Measurements from ENCODE around the gene ERBIN.
"Not testable (repeated sequence)": the region's sequence is repeated elsewhere in the genome, so short reads cannot be mapped to it uniquely, and the experiment has no call there.

The ERBIN gene

GRCh38 chr5:65969539-65970393, 43.4 kb downstream of the ERBIN start:
- H3K27me3 ChIP-seq (ENCODE audit: control insufficient read depth, low read length), result no peaks in the 10 kb centered on the region
- no peaks in the 10 kb centered on the region for H3K9me3 ChIP-seq (ENCODE audit: control insufficient read depth, insufficient read depth, low read length)
- no peak for TF ChIP-seq CTCF (IDR thresholded peaks at IDR 0.05; ENCODE audit: low read depth, low read length, poor library complexity, severe bottlenecking)
- TF ChIP-seq EZH2phosphoT487 (IDR thresholded peaks at IDR 0.05; ENCODE audit: borderline replicate concordance, low read length), result no peak
- H4K20me1 ChIP-seq (ENCODE audit: control insufficient read depth, insufficient read depth, low read depth, low read length), result peaks cover 22% of the 10 kb centered on the region
- peaks cover 30% of the 10 kb centered on the region for H3K4me1 ChIP-seq (ENCODE audit: control insufficient read depth, low read length)
- H3K36me3 ChIP-seq (ENCODE audit: control insufficient read depth, low read length), result peaks cover 24% of the 10 kb centered on the region
- peaks cover 98% of the 10 kb centered on the region for H3K79me2 ChIP-seq (ENCODE audit: control insufficient read depth, low read length)
- no peak overlapping the region for H3K27ac ChIP-seq (ENCODE audit: low read depth, low read length)
- no peaks in the 10 kb centered on the region for H3K9me2 ChIP-seq (replicated peaks; ENCODE audit: control insufficient read depth, low read length)
- H3K4me3 ChIP-seq (ENCODE audit: low read length), result no peak overlapping the region
- peaks cover 7% of the 10 kb centered on the region for H3F3A ChIP-seq (ENCODE audit: control insufficient read depth, insufficient read depth)
- H3K4me2 ChIP-seq (ENCODE audit: low read length), result peak overlapping the region; percentile 5

GRCh38 chr5:65970481-65971367, 44.3 kb downstream of the ERBIN start:
- Histone ChIP-seq H3K27ac (ENCODE audit: low read depth, low read length) (no peak overlapping the region), H3K4me3 (ENCODE audit: low read length) (no peak overlapping the region), H4K20me1 (ENCODE audit: control insufficient read depth, insufficient read depth, low read depth, low read length) (peaks cover 18% of the 10 kb centered on the region), H3K9me2 (replicated peaks; ENCODE audit: control insufficient read depth, low read length) (no peaks in the 10 kb centered on the region), H3K4me2 (ENCODE audit: low read length) (peak overlapping the region; percentile 5; the same call in 1 of the 2 replicates), H3K9me3 (ENCODE audit: control insufficient read depth, insufficient read depth, low read length) (no peaks in the 10 kb centered on the region), H3K79me2 (ENCODE audit: control insufficient read depth, low read length) (peaks cover 98% of the 10 kb centered on the region), H3K27me3 (ENCODE audit: control insufficient read depth, low read length) (no peaks in the 10 kb centered on the region), H3K4me1 (ENCODE audit: control insufficient read depth, low read length) (peaks cover 30% of the 10 kb centered on the region), H3F3A (ENCODE audit: control insufficient read depth, insufficient read depth) (peaks cover 7% of the 10 kb centered on the region), H3K36me3 (ENCODE audit: control insufficient read depth, low read length) (peaks cover 27% of the 10 kb centered on the region)
- TF ChIP-seq EZH2phosphoT487 (IDR thresholded peaks at IDR 0.05; ENCODE audit: borderline replicate concordance, low read length) (no peak), CTCF (IDR thresholded peaks at IDR 0.05; ENCODE audit: low read depth, low read length, poor library complexity, severe bottlenecking) (no peak)

GRCh38 chr5:65971643-65972042, 45.3 kb downstream of the ERBIN start:
- peaks cover 15% of the 10 kb centered on the region for H4K20me1 ChIP-seq (ENCODE audit: control insufficient read depth, insufficient read depth, low read depth, low read length)
- no peak overlapping the region for H3K4me3 ChIP-seq (ENCODE audit: low read length)
- peaks cover 95% of the 10 kb centered on the region for H3K79me2 ChIP-seq (ENCODE audit: control insufficient read depth, low read length)
- peaks cover 7% of the 10 kb centered on the region for H3F3A ChIP-seq (ENCODE audit: control insufficient read depth, insufficient read depth)
- no peaks in the 10 kb centered on the region for H3K27me3 ChIP-seq (ENCODE audit: control insufficient read depth, low read length)
- peaks cover 28% of the 10 kb centered on the region for H3K36me3 ChIP-seq (ENCODE audit: control insufficient read depth, low read length)
- TF ChIP-seq CTCF (IDR thresholded peaks at IDR 0.05; ENCODE audit: low read depth, low read length, poor library complexity, severe bottlenecking) (no peak), EZH2phosphoT487 (IDR thresholded peaks at IDR 0.05; ENCODE audit: borderline replicate concordance, low read length) (no peak)
- no peak overlapping the region for H3K27ac ChIP-seq (ENCODE audit: low read depth, low read length)
- no peak overlapping the region for H3K4me2 ChIP-seq (ENCODE audit: low read length)
- no peaks in the 10 kb centered on the region for H3K9me2 ChIP-seq (replicated peaks; ENCODE audit: control insufficient read depth, low read length)
- no peaks in the 10 kb centered on the region for H3K9me3 ChIP-seq (ENCODE audit: control insufficient read depth, insufficient read depth, low read length)
- H3K4me1 ChIP-seq (ENCODE audit: control insufficient read depth, low read length), result peaks cover 30% of the 10 kb centered on the region

GRCh38 chr5:65972896-65973295, 46.5 kb downstream of the ERBIN start:
- H3K9me2 ChIP-seq (replicated peaks; ENCODE audit: control insufficient read depth, low read length); H3K4me2 ChIP-seq (ENCODE audit: low read length); H3K27me3 ChIP-seq (ENCODE audit: control insufficient read depth, low read length); H3K9me3 ChIP-seq (ENCODE audit: control insufficient read depth, insufficient read depth, low read length); H3K4me3 ChIP-seq (ENCODE audit: low read length); H3K27ac ChIP-seq (ENCODE audit: low read depth, low read length); H4K20me1 ChIP-seq (ENCODE audit: control insufficient read depth, insufficient read depth, low read depth, low read length); H3F3A ChIP-seq (ENCODE audit: control insufficient read depth, insufficient read depth): not testable (repeated sequence)
- Histone ChIP-seq H3K4me1 (ENCODE audit: control insufficient read depth, low read length) (peaks cover 27% of the 10 kb centered on the region), H3K36me3 (ENCODE audit: control insufficient read depth, low read length) (peaks cover 21% of the 10 kb centered on the region), H3K79me2 (ENCODE audit: control insufficient read depth, low read length) (peaks cover 86% of the 10 kb centered on the region)
